Measurements from ENCODE around the gene SH3D21.

DNA sequence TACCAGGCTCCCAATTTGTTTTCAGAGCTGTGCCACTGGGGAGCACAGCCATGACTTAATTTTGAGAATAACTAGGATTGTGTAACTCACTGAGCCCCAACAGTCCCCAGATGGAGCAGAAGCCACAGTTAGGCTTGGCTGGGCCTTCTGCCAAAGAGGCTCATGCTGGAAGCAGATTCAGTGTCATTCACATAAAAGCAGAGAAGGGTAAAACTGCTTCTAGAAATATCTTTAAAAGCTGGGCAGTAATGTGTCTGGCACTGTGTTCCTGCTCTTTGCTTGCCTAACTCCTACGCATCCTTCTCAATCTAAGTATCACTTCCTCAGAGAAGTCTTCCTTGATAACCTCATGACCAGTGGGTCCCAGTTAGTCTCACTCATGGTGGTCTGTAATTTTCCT lies 59.2 kb downstream of the SH3D21 start:
- TF ChIP-seq ZBTB1 (tag by site-specific recombination; IDR thresholded peaks at IDR 0.05) (no peak), ZNF571 (tag by site-specific recombination; IDR thresholded peaks at IDR 0.05) (no peak), ZNF48 (tag by site-specific recombination; IDR thresholded peaks at IDR 0.05) (no peak), ZNF707 (tag by site-specific recombination; IDR thresholded peaks at IDR 0.05) (no peak)

All from HEK293 (cell line).